GM18909 (cell line): ENCODE results near the gene TOR1B.

Source experiments
- ATAC-seq: cut with Tn5 transposase; IDR thresholded peaks from one replicate; pipeline ENCODE4 v1.9.1; 2021; ENCODE audit warnings: mild to moderate bottlenecking; ENCODE audit not compliant: unreplicated experiment, poor library complexity

The TOR1B gene

GRCh38 chr9:129838707-129839259 is 35.8 kb downstream of the TOR1B start:
- no peak for ATAC-seq

GRCh38 chr9:129839324-129840023 is 36.5 kb downstream of the TOR1B start:
- ATAC-seq, result no peak

- no peak for ATAC-seq
Observed at GRCh38 chr9:129840034-129840433, 37.0 kb downstream of the TOR1B start.

- no peak for ATAC-seq
Observed at GRCh38 chr9:129841071-129841470, 38.1 kb downstream of the TOR1B start.

GRCh38 chr9:129845373-129845772 is 42.4 kb downstream of the TOR1B start:
- no peak for ATAC-seq

- ATAC-seq, result no peak
Observed at GRCh38 chr9:129848712-129849441, 45.9 kb downstream of the TOR1B start.

GRCh38 chr9:129849901-129850300 is 46.9 kb downstream of the TOR1B start:
- no peak for ATAC-seq

GRCh38 chr9:129850821-129851550 is 48.0 kb downstream of the TOR1B start:
- no peak for ATAC-seq

- no peak for ATAC-seq
Observed at GRCh38 chr9:129851821-129852220, 48.8 kb downstream of the TOR1B start.

GRCh38 chr9:129852579-129852978 is 49.6 kb downstream of the TOR1B start:
- ATAC-seq, result no peak

GRCh38 chr9:129853614-129854013 is 50.6 kb downstream of the TOR1B start:
- no peak for ATAC-seq

- no peak for ATAC-seq
Observed at GRCh38 chr9:129854588-129855110, 51.7 kb downstream of the TOR1B start.

- no peak for ATAC-seq
Observed at GRCh38 chr9:129857207-129857606, 54.2 kb downstream of the TOR1B start.

GRCh38 chr9:129858167-129858962 is 55.4 kb downstream of the TOR1B start:
- ATAC-seq, result no peak
